Measurements from ENCODE around the gene DHRS9.
"Not testable (repeated sequence)": the region's sequence is repeated elsewhere in the genome, so short reads cannot be mapped to it uniquely, and the experiment has no call there.

DHRS9 gene

DNA sequence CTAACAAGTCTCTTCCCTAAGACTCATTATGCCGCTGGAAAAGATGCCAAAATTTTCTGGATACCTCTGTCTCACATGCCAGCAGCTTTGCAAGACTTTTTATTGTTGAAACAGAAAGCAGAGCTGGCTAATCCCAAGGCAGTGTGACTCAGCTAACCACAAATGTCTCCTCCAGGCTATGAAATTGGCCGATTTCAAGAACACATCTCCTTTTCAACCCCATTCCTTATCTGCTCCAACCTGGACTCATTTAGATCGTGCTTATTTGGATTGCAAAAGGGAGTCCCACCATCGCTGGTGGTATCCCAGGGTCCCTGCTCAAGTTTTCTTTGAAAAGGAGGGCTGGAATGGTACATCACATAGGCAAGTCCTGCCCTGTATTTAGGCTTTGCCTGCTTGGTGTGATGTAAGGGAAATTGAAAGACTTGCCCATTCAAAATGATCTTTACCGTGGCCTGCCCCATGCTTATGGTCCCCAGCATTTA is 26.3 kb downstream of the DHRS9 start:
- no peak for DNase-seq

DNA sequence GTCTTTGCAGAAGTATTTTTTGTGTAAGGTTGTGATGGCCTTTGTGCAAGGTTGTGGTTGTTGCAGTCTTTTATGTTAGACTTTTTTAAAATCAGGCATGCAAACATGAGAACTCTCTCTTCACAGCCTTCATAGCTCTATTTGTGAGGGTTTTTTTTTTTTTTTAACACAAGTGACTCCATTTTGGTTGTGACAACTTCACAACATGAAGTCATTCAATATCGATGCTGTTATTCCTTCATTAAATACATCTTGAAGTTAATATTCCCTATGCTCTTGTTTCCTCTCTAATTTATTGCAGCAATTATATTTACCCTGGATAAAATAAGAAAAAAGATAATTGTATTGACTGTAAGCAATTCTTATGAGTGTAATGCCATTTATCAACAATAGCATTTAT is 35.5 kb downstream of the DHRS9 start:
- no peak for DNase-seq

DNA sequence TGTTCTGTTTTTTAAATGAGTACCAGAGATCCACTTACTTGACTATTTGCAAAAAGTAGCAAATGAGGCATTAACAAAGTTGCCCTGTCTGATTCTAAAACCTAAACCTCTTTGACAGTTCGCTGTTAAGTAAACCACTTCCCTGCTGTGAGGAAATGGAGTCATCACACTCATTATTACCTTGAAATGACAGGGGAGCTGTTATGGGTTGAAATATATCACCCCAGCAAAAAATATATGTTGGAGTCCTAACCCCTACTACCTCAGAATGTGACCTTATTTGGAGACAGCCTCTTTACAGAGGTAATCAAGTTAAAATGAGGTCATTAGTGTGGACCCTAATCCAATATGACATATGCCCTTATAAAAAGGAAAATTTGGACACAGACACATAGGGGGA is 36.1 kb downstream of the DHRS9 start:
- DNase-seq: no peak

DNA sequence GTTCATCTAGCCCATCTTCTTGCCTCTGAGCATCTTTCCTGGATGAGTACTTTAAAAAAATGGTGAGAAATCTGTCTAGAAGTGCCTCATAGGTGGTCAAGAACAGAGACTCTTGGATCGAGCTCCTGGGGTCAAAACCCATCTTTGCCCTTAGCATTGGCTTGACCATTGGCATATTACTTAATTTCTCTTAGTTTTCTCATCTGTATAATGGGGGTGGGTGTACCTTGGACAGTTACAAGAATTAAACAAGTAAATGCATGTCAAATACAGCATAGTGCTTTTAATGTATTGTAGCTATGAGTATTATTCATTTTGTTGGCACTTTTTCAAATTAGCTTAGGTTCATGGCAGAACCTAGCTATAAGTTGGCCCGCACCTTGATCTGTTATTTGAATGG is 36.8 kb downstream of the DHRS9 start:
- DNase-seq: no peak

DNA sequence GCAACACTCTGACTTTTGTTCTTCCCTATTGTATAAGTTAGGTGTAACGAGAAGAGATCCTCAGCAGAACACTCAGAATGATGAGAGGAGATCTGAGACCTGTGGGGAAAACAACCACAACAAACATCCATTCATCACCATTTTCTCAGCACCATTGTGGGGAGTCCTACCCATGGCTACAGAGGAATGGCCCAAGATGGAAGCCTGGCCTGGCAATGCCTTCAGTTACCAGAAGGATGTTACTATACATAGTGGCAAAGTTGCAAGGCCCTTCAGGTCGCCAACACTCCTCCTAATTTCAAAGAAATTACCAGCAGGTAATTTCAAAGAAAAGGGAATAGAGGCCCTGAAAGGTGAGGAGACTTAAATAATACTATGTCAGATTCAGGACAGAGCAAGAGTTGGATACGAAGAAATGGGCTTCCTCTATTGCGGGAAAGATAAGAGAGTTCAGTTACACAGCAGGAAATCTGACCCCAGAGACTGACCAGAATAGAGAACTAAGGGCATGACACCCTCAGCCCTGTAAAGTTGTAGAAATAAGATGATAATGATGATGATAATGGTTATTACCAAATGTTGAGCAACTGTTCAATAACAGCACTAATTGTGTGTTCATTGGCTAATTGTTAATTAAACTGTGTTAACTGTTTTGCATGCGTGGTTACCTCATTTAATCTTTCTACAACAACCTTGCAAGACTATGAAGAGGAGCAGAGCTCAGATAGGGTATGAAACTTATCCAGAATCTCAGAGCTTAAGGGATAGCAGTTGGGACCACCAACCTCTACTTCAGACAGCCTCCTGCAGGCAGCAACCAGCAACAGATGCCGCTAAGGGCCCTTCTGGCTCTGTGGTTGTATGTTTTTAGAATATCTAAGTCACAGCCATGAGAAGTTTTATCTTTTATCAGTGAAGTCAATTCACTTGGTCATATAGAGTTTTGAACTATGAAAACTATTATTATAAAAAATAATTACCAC is 37.5 kb downstream of the DHRS9 start:
- DNase-seq: no peak

DNA sequence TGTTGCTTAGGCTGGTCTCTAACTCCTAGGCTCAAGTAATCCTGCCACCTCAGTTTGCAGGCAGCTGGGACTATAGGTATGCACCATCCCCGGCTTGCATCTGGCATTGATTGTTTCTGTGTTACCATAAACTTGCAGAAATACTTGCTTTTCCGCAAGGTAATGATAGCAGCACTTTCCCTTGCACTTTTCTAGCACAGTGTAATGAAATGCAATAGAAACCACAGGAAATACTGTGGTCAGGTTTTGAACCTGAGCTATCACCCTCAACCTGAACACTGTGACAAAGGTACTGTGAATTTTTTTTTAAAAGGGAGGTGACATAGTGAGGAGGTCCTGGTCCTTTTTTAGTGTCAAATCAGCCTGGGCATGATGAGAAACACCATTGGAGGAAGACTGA is 38.3 kb downstream of the DHRS9 start:
- DNase-seq: no peak

DNA sequence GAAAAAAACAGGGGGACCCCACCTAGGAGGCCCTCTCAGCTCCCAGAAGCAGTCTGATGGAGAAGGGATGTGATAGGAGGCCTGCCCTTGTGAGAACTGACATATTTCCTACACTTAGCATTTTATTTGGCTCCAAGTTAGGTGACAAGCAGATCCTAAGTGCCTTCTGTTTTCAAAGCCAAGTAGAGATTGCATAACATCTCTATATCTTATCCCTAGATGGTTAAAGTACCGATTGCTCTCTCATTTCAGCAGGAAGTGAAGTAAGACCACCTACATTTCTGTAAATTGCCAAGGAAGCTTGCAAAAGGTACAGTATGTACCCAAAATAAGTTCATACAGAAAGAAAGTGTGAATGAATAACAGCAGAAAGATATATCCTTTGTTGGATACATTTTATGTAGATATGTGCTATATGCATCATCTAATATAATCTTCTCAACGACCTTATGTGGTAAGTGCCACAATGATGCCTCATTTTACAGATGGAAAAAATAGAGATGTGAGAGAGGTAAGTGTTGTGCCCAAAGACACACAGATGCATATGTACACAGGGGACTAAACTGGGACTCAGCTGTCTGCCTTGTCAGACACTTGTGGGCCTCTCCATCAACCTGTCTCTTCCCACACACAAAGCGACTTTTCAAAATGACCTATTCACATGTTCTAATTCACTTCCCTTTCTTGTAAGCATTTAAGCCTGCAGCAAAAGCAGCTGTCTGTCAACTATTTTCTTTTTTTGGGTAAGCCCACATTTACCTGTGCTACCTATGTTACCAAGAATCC is 38.9 kb downstream of the DHRS9 start:
- no peak for DNase-seq

DNA sequence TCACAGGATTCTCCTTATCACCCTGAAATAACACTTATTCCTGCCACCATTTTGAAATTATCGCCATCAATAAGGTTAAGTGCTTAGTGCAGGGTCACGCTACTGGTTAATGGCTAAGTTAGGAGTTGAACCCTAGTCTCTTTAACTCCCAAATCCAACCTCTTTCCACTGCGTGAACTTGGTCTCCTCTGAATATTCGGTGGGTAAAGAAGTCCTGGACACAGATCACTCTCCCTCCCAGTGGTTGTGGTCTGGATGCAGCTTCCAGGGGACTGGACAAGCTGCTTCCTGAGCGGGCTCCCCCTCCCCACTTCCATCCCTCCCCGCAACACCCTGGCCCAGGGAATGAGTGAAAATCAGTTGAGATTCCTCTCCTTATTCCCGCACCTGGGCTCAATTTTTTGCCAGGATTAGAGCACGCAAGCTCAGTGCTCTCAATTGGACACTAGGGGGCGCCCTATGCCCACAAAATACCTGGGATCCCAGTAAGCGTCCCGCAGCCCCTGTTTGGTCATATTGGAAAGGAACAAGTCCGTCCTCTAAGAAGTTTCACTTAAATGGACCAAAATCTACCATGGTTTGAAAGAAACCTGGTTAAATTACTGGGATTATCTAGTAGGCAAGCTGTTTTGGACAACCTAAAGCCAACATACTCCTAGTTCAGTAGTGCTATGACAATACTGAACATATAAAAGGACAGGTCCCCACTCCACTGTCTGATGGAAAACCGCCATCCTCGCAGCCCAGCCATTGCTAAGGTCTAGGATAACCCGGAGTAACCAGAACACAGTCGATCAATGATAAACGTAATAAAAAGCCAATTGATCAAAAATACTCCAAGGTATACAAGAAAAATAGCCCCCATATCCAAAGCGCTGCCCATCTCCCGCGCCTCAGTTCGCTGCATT is 40.4 kb downstream of the DHRS9 start:
- peak in 1 of 2 experiments; percentile 46 for DNase-seq

DNA sequence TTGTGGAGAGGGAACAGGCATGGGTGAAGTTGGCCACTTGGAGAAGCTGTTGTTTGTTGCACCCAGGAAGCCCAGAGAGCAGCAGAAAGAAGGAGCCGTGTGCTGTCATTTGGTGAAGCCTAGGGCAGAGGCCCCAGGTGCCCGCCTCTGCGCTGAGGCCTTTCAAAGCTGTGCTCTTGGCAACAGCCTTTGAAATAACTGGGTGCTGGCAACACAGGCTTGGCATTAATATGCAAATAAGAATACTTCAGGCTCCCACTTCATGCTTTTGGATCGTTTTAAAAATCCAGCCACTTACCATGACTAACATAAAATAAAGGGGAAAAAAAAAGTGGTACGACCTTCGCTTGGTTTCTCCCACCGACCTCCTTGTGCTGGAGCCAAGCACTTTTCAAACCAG is 41.1 kb downstream of the DHRS9 start:
- DNase-seq: no peak

DNA sequence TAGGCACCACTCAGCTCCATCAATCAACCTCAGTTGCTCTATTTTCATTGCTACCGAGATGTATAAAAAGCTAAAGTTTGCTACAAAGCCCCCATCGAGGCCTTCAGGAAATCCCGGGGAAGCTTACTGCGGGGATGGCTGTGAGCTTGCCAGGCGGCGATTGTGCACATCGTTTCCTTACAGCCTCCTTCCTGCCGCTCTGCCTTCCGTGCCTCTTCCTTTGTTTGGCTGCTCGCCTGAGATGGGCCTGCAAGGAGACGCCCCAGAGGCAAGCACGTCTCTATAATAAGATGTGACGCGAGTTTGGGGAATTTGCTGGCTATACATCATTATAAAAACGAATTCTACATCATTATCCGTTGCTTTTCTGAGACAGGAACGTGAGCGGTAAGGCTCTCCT is 41.6 kb downstream of the DHRS9 start:
- DNase-seq: no peak

DNA sequence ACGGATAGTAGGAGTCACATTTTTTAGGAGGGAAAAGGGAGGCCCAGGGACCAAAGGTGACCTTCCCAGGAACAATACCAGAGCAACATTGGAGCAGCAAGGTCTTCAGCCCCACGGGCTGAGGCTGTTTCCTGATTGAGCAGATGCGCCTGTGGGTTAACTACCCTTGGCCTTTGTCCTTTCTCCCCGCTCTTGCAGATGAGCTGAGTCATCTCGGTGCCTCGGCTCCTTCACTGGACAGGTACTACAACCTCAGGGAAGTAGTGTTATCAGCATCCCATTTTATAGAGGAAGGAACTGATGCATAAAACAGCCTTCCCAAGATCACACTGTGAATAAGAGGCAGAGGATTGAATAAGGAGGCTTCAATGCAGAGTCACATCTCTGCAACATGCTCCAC is 43.5 kb downstream of the DHRS9 start:
- no peak for DNase-seq

DNA sequence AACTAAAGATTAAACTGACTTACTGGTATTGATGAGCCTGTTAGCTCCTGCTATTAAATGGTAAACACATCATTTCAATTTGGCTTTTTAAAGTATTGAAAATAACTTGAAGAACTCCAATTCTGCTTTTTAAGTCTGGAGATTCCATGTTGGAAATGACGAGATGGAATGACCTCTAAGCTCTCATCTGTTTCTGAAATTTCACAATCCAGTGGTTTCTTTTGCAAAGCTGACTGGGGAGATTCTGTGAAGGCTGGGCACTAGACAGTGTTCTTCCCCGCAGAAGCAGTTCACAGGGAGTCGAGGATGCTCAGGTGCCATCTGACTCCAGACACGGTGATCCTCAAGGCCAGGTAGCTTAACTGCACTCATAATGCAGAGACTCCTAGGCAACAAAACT is 44.7 kb downstream of the DHRS9 start:
- DNase-seq: no peak

DNA sequence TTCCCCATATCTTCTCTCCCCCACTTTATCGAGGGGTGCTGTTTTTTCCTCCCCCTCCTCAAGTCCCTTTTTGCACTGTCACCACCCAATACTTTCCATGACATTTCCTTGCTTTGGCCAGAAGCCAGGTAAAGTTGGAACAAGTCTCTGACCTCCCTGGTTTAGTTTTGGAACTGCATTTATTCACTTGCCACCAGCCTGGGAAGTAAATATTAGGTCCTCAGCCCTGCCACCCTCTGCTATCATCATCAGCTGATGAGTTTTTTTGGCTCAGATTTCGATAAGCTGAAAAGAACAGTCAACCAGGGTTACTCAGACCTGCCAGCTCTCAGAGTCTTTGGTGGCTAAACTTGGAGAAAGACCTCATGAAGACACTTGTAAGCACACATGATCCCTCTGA is 47.0 kb downstream of the DHRS9 start:
- no peak for DNase-seq

DNA sequence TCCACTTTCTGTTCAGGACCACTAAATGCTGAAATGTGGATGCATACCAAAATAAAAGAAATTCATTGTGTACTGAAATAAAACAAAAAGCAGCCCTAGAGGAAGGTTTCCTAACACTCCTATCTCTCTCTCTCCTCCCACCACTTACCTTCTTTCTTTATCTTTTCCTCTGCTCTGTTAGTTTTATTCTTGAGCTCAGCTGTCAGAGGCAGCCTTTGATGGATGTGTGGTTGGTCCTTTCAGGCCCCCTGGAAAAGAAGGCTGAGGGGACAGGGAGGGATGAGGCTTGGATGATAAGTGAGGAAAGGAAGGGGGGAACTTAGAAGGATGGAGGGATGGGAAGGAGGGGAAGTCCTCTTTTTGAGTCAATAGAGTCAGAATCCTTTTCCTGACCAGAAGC is 47.6 kb downstream of the DHRS9 start:
- no peak for DNase-seq

DNA sequence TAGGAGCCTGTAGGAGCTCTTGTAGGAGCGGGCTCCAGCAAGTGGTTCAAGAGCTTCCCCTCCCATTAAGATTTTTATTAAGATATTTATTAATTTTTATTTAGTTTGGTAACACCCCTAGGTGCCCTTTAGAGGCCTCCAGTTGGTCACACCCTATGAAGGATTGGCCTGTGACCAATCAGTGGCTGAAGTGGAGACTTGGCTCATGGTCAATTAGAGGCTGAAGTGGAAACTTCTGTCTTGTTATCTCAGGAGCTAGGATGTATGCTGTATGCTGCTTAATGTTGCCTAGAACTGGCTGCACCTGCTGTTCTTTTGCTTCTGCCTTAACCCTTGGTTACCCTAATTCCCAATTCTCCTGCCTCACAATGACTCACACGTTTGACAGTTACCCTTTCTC is 48.7 kb downstream of the DHRS9 start:
- DNase-seq: no peak

DNA sequence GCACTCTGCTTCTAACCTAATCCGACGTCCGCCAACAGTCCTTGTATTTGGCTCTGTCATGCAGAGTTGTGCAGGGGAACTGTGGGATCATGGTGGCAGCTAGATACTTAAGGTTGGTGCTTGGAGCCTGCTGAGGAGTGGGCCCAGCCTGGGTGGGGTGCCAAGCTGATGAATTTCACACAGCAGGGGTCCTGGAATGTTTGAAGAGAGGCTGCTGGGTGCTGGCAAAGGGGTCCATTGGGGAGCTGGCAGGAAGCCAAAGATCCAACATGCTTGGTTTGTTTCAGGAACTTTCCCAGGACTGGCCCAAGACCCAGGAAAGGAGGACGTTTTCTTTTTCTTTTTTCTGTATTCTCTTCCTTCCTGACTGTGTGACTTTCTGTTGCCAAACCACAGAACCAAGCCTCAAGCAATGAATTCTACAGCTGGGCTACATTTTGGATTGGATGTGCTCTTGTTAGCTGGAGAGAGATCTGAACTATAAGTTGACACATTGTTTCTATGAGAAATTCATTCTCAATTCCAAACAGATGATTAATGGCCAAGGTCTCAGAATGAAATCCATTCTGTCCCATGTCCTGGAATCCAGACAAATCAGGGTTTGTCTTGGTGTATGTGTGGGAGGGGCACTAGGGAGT is 49.9 kb downstream of the DHRS9 start:
- DNase-seq: no peak

DNA sequence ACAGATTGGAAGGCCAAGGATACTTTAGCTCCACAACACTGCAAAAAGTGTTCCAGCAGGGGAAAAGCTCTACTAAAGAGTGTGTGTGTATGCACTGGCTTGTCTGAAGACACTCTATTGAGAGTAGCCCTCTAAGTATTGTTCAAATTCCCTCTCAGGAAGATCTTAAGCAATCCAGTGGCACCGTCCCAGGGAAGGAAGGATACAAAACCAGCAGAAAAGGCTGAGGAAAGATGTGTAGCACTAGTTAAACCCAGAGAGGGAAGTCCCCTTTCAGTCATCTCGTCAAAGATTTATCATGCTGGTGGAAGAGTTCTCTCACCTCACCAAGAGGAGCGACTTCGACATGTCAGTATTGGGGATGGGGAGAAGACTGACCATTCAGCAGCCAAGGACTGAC is 50.5 kb downstream of the DHRS9 start:
- DNase-seq: no peak

DNA sequence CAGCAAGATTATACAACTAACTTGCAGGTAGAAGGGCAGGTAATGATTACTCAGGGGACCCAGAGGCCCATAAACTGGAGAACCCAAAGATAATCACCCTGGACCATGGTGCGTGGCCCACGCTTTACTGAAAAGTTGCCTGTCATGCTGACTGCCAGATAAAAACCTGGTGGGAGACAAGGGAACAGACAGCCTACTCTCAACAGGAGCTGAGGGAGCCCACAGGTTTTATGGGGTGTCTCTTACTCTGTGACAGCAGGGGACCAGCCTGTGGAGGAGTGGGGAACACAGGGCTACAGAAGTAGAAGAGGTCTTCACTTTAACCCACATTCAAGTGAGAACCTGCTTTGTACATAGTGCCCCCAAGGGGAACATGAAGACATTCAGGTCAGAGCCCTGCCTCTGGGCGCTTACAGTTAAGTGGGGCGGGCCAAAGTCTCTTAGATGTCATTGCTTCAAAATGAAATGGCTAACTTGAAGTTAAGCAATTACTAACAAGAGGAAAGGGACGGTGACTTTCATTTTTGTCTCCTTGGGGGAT is 60.4 kb downstream of the DHRS9 start:
- DNase-seq: no peak

DNA sequence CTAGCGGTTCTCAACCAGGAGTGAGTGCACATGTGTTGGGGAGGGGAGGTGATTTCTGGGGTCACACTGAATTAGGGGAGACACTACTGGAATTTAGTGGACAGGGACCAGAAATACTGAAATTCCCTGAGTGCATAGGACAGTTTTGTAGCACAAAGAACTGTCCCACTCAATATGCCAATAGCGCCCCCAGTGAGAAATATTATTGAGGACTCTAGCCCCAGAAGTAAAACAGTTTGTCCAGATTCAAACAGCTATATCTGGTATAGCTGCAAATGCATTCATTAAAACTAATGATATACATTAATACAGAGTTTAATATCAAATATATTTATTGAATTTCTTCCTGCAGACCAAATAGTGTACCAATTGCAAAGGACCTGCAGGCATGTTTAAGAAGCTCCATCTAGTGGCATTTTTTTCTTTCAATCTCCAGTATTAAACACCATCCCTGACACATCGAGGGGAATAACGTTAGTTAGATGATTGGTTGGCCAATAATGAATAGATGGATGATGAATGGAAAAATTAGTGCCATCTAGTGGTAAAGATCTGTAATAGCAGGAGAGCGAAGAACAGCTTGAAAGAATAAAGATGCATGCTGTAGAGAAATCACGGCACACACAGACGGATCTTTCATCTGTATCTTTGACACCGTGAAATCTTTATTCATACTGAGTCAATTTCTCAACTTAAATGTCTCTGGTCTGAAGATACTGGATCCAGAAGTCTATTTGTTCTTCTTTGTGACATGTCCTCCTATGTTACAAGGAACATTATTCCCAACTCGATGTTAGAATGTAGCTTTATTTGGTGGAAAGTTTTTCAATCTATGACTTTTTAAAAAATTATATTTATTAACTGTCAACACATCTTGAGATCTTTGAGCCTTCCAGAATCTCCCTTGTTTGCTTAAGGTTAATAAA is 62.5 kb downstream of the DHRS9 start:
- DNase-seq: peak in 1 of 2 experiments; percentile 8

DNA sequence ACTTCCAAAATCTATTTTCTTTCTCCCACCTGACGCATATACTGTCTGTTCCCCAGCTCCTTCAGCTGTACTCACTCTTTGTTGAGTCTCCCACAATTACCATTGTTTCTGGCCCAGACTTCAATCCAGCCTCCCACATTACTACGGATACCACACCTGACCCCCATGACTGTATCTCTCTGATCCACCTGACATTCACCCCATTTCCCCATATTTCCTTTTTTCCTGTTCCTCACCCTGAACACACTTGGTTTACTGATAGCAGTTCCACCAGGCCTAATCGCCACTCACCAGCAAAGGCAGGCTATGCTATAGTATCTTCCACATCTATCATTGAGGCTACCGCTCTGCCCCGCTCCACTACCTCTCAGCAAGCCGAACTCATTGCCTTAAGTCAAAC is 64.9 kb downstream of the DHRS9 start:
- not testable (repeated sequence) for DNase-seq

DNA sequence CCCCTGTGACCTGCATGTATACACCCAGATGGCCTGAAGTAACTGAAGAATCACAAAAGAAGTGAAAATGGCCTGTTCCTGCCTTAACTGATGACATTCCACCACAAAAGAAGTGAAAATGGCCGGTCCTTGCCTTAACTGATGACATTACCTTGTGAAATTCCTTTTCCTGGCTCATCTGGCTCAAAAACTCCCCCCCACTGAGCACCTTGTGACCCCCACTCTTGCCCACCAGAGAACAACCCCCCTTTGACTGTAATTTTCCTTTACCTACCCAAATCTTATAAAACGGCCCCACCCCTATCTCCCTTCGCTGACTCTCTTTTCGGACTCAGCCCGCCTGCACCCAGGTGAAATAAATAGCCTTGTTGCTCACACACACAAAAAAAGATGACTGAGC is 67.1 kb downstream of the DHRS9 start:
- not testable (repeated sequence) for DNase-seq
